ENCODE measurements around the gene CHRM3.

CHRM3 gene

DNA sequence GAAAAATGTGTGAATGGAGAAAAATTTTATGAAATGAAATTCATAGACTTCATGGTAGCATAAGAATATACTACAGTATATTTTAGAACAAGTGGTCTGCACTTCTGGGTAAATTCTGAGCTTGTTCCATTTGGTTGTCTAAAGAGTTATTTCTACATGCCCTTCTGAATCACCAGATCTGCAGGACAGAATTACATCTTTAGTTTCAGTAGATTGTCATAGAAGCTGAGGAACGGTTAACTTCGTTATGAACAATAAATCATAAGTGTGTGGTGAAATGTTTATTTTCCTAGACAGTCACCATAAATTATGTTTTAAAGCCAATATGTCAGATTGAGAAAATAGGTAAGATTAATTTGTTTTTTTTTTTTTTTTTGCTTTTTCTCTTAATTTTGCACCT, 30.9 kb downstream of the CHRM3 start:
- DNase-seq = no peak

DNA sequence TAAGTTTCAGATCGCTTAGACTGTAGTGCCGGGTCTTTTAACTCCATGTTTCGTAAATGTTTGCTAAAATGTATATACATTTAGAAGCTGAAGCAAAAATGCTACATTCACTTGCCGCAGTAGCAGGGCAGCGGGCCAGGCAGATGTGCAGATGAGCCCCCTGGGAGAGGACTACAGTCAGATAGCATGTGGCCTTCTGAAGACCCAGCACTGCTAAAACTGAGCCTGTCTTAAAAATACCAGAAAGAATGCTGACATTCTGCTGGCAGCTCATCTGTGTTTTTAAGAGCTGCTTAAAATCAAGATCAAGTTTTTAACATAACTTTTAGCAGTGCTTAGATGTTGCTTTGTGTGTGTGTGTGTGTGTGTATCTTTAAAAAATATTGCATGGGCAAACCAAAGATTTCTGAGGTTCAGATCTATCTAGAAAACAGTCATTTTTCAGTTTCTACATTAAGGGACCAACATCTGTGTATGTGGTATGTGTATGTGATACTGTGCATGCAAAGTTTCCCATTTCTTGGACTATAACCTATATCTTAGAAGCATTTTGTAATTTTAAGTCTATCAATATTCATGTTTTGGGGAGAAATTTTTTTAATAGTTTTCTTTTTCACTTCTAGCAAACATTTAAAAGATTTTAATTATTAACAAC, 31.7 kb downstream of the CHRM3 start:
- DNase-seq = no peak

DNA sequence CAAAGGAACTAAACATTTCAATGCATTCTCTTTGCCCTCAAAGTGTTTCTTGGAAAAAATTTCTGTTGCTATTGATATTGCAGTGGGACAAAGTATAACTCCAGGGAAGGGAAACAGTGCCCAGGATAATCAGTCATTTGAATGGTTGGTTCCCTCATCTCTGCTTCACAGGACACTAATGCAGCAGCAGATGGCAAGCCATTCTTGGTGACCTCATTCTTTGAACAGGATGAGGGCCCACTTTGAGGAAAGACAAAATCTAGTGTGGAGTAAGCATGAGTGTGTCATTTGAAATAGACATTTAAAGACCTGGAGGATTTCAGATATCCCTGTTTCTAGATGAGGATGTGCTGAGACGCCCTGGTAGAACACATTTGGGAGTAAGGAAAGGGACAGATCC, 32.3 kb downstream of the CHRM3 start:
- DNase-seq = no peak

- DNase-seq = no peak
These were observed 35.4 kb downstream of the CHRM3 start for GRCh38 chr1:239421811-239422210.

DNA sequence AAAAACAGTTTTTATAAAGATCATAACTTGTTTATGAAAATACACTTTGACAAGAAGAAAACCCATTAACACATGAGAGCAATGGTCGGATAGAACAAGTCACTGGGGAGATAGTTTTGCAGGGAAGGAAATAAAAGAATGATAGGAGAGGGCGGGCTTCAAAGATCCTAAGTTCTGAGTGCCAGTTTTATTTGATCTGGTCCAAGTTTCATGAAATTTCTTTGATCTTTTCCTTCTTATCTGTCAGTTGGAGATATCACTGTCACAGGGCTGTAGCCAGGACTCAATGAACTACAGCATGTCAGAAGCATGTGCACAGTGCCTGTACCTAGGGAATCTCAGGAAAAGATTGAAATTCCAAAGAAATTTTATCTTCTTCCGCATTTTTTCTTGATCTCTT, 36.5 kb downstream of the CHRM3 start:
- no peak for DNase-seq

DNA sequence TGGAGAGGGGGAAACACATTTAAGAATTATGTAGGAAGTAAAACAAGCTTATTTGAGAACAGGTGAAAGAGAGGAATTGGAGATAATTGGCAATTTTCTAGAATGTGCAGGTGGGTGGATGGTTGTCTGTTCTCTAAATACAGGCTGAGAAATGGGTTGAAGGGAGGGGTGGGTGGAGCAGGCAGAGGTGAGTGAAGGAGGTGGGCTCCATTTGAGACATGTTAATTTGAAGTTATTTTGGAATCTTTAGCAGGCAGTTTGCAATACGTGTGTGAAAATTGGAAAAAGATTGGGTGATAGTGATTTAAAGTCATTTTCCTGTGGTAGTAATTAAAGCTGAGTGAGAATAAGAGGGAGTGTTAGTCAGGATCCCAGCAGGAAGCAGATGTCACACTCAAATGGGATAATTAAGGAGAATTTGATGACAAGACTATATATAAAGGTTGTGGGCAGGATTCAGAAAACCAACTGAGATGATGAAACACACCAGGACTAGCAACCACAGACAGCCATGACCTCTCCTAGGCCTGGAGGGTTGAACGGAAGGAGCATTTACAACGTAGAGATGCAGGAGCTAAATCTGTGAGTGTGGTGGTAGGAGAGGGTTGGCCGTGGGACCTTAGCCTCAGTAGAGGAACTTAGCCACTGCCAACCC, 40.6 kb downstream of the CHRM3 start:
- DNase-seq = no peak

GRCh38 chr1:239427712-239428111, 41.3 kb downstream of the CHRM3 start:
- DNase-seq = no peak

- no peak for DNase-seq
These were observed 41.8 kb downstream of the CHRM3 start for GRCh38 chr1:239428120-239428710.

DNA sequence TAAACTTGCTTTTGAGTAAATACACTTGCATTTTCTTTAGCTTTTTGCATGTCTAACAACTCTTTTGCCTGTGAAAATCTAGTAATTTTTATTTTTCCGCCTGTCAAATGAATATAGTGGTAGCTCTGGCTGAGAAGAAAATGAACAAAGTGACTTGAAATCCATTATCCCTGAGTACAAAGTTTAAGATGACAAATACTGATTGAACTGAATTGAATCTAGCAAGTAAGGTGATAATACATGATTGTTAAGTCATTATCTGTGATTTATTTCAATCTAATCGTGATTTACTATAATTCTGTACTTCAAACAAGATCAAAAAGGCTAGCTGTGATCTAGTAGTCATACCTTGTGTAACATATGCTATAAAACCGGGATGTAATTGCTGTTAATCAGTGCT, 42.8 kb downstream of the CHRM3 start:
- DNase-seq = no peak

GRCh38 chr1:239432255-239432654, 45.9 kb downstream of the CHRM3 start:
- DNase-seq = no peak

DNA sequence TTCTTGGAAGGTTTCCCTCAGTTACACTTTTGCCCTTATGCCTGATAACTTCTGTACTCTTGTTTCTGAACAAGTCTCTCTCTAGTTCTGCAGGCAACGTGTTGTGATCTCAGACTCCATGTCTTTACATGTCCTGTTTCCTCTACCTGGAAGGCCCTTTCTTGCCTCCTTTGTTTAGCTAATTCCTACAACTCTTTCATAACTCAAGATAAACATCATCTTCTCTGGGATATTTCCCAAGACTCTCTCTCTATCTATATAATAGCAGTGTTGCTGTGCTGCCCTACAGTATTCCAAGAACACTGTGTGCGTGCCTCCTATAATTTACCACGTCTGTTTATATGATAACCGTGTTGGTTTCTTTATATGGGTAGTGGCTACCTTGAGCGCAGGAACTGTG, 47.8 kb downstream of the CHRM3 start:
- no peak for DNase-seq
